ENCODE results near the gene FGD3.

Gene FGD3

GRCh38 chr9:92954049-92954861, 6.9 kb downstream of the FGD3 start:
- DNase-seq (ENCODE audit: low read depth, low spot score), result peak; percentile 73

GRCh38 chr9:92954886-92955285, 7.6 kb downstream of the FGD3 start:
- no peak for DNase-seq (ENCODE audit: low read depth, low spot score)

- DNase-seq (ENCODE audit: low read depth, low spot score), result no peak
Observed at GRCh38 chr9:92960561-92961290, 13.4 kb downstream of the FGD3 start.

- DNase-seq (ENCODE audit: low read depth, low spot score), result no peak
Observed at GRCh38 chr9:92961627-92962302, 14.4 kb downstream of the FGD3 start.

- DNase-seq (ENCODE audit: low read depth, low spot score), result no peak
Observed at GRCh38 chr9:92962303-92962649, 15.0 kb downstream of the FGD3 start.

- no peak for DNase-seq (ENCODE audit: low read depth, low spot score)
Observed at GRCh38 chr9:92962846-92963245, 15.5 kb downstream of the FGD3 start.

GRCh38 chr9:92963831-92964606, 16.7 kb downstream of the FGD3 start:
- DNase-seq (ENCODE audit: low read depth, low spot score), result peak; percentile 55

- DNase-seq (ENCODE audit: low read depth, low spot score), result no peak
Observed at GRCh38 chr9:92964607-92965060, 17.3 kb downstream of the FGD3 start.

GRCh38 chr9:92965061-92965758, 17.9 kb downstream of the FGD3 start:
- no peak for DNase-seq (ENCODE audit: low read depth, low spot score)

- DNase-seq (ENCODE audit: low read depth, low spot score), result no peak
Observed at GRCh38 chr9:92965759-92966517, 18.6 kb downstream of the FGD3 start.

GRCh38 chr9:92966518-92966800, 19.1 kb downstream of the FGD3 start:
- no peak for DNase-seq (ENCODE audit: low read depth, low spot score)

GRCh38 chr9:92968081-92968480, 20.8 kb downstream of the FGD3 start:
- no peak for DNase-seq (ENCODE audit: low read depth, low spot score)

GRCh38 chr9:92969516-92970466, 22.5 kb downstream of the FGD3 start:
- no peak for DNase-seq (ENCODE audit: low read depth, low spot score)

- no peak for DNase-seq (ENCODE audit: low read depth, low spot score)
Observed at GRCh38 chr9:92970467-92970923, 23.2 kb downstream of the FGD3 start.

- no peak for DNase-seq (ENCODE audit: low read depth, low spot score)
Observed at GRCh38 chr9:92971121-92971520, 23.8 kb downstream of the FGD3 start.

GRCh38 chr9:92971776-92972175, 24.5 kb downstream of the FGD3 start:
- DNase-seq (ENCODE audit: low read depth, low spot score), result no peak

- no peak for DNase-seq (ENCODE audit: low read depth, low spot score)
Observed at GRCh38 chr9:92973700-92974099, 26.4 kb downstream of the FGD3 start.

- DNase-seq (ENCODE audit: low read depth, low spot score), result no peak
Observed at GRCh38 chr9:92974161-92974661, 26.9 kb downstream of the FGD3 start.
